Brain microvascular endothelial cell (primary cell): ENCODE data around the gene LIN37.
"Not testable (repeated sequence)": the region's sequence is repeated elsewhere in the genome, so short reads cannot be mapped to it uniquely, and the experiment has no call there.

Experiments
- DNase-seq: peaks from one replicate; pipeline ENCODE4 v3.0.0-alpha.2; 2020
- H3K27ac ChIP-seq: fragments of 250-450 bp; sonication (Bioruptor Pico); 2 replicates; pipeline ENCODE4 v1.5.1; 2020; ENCODE audit warnings: mild to moderate bottlenecking, moderate library complexity
- H3K27me3 ChIP-seq: fragments of 250-450 bp; sonication (Bioruptor Pico); replicated peaks from 2 replicates; pipeline ENCODE4 v1.5.1; 2020; ENCODE audit warnings: mild to moderate bottlenecking
- H3K36me3 ChIP-seq: fragments of 250-450 bp; sonication (Bioruptor Pico); replicated peaks from 2 replicates; pipeline ENCODE4 v1.5.1; 2020; ENCODE audit warnings: mild to moderate bottlenecking
- H3K4me3 ChIP-seq: 2 replicates; pipeline ENCODE4 v1.5.1; 2011; ENCODE audit warnings: low read depth, mild to moderate bottlenecking, control low read depth, low read length, moderate library complexity
- CTCF ChIP-seq: IDR thresholded peaks from 2 replicates; pipeline ENCODE4 v1.5.1; 2011; ENCODE audit warnings: low read depth, mild to moderate bottlenecking, moderate library complexity, low read length, control low read depth, inconsistent platforms; ENCODE audit errors: missing control alignments
- in situ Hi-C: cut with HindIII; loops from 2 replicates; pipeline ENCODE4 v1.10.0; 2017; ENCODE audit warnings: low sequenced_read_pairs, low pct_ligation_motif_present

Gene LIN37

GRCh38 chr19:35764432-35765315 is 16.3 kb downstream of the LIN37 start:
- no peak for DNase-seq
- H3K27ac ChIP-seq = no peak overlapping the region
- in situ Hi-C loops = no loop called here
- no peak overlapping the region for H3K4me3 ChIP-seq
- peaks cover 27% of the 10 kb centered on the region for H3K36me3 ChIP-seq
- H3K27me3 ChIP-seq = no peaks in the 10 kb centered on the region
- no peak for TF ChIP-seq CTCF

GRCh38 chr19:35766571-35767104 is 18.3 kb downstream of the LIN37 start:
- H3K27me3 ChIP-seq = no peaks in the 10 kb centered on the region
- no peak overlapping the region for H3K4me3 ChIP-seq
- in situ Hi-C loops = no loop called here
- H3K27ac ChIP-seq = no peak overlapping the region
- TF ChIP-seq CTCF = no peak
- no peak for DNase-seq
- H3K36me3 ChIP-seq = peaks cover 23% of the 10 kb centered on the region

DNA sequence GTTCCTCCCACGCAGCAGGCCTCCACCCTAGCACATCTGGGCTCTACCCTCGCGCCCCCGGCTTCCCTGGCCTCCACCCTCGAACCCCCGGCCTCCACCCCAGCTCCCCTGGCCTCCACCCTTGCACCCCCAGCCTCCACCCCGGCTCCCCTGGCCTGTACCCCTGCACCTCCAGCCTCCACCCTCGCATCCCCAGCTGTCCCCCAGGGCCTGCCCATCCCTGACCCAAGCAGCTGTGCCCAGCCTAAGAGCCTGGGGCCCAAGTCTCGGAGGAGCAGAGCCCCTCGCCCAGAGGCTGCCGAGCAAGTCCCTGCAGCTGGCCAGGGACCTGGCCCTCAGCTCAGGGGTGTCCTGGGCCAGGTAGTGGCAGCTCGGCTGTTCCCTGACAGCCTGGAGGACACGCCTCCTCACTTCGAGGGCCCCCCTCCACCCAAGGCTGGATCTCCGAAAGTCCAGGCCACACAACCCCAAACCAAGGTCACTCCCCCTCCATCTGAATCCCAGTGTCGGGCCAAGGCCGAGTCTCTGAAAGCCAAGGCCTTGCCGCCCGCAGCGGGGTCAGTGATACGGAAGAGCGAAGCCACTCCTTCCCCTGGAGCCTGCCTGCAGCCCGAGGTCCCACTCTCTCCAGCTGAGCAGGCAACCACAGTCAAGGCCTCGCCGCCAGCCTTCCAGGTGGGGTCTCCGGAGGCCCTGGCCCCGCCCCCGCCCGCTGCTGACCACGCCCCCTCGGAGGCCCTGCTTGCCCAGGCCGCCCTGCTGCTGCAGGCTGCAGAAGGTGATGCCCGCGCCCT is 19.1 kb downstream of the LIN37 start:
- DNase-seq = no peak
- in situ Hi-C loops = no loop called here
- Histone ChIP-seq H3K4me3 (no peak overlapping the region), H3K36me3 (peaks cover 18% of the 10 kb centered on the region), H3K27me3 (no peaks in the 10 kb centered on the region), H3K27ac (no peak overlapping the region)
- TF ChIP-seq CTCF = no peak

GRCh38 chr19:35768082-35768421 is 19.7 kb downstream of the LIN37 start:
- Histone ChIP-seq H3K27ac (no peak overlapping the region), H3K27me3 (no peaks in the 10 kb centered on the region), H3K36me3 (peaks cover 18% of the 10 kb centered on the region), H3K4me3 (no peak overlapping the region)
- in situ Hi-C loops = no loop called here
- DNase-seq = no peak
- TF ChIP-seq CTCF = no peak

DNA sequence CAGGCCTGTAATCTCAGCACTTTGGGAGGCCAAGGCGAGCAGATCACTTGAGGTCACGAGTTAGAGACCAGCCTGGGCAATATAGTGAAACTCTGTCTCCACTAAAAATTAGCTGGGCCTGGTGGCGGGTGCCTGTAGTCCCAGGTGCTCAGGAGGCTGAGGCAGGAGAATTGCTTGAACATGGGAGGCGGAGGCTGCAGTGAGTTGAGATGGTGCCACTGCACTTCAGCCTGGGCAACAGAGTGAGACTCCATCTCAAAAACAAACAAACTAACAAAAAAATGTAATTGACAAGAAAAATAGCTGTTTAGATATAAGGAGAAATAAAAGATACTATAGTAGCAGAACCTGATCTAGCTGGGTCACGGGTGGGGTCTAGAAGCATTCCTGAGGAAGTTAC is 24.0 kb downstream of the LIN37 start:
- DNase-seq, H3K27ac ChIP-seq, in situ Hi-C loops, H3K4me3 ChIP-seq, H3K36me3 ChIP-seq, H3K27me3 ChIP-seq: not testable (repeated sequence)
